GM18951 (cell line): Measurements from ENCODE around the gene ZMYND8.
"Not testable (repeated sequence)": the region's sequence is repeated elsewhere in the genome, so short reads cannot be mapped to it uniquely, and the experiment has no call there.

Experiments used
- POLR2A ChIP-seq: IDR thresholded peaks from 4 replicates; pipeline ENCODE4 v1.6.1; 2011; ENCODE audit warnings: mild to moderate bottlenecking; ENCODE audit not compliant: insufficient read length, insufficient read depth; ENCODE audit errors: extremely low read depth
- in situ Hi-C: fragments of 300-500 bp; cut with MboI; formaldehyde crosslinking; loops from one replicate; pipeline ENCODE4 v1.12.0; 2022; ENCODE audit warnings: low sequenced_read_pairs, mixed read lengths, inconsistent platforms; ENCODE audit not compliant: unreplicated experiment

The ZMYND8 gene

DNA sequence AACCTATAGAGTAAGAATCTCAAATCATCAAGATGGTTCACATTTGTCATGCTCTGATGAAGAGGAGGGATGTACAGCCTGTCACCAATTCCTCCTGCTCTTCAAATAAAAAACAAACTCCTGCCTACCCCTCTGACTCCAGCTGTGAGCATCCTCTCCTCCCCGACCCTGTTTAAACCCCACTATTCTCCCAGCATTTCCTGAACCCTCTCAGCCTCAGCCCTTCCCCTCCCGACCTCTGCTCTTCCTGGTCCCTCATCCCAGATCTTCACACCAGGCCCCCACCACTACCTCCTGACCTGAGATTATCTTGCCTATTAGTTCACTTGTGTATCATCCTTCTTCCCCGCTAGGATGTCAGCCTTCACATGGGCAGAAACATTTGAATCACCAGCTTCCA, 75.8 kb downstream of the ZMYND8 start:
- in situ Hi-C loops: no loop called here
- TF ChIP-seq POLR2A: no peak

DNA sequence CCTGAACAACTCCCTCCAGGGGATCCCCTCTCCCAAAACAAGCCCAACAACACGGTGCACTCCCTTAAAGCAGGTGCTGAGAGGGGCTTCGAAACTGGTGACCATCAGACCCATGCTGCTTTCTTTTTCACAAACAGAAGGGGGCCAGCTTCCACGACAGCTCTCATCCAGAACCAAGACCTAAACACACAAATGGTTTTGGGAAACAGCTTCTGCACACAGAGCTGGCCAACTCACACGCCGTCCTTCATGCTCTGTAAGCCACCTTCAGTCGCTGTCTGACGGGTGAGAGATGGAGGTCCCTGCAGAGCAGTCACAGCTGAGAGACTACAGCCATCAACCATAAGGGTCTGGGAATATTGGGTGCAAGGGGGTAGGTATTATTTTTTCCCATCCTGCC, 76.3 kb downstream of the ZMYND8 start:
- TF ChIP-seq POLR2A: no peak

DNA sequence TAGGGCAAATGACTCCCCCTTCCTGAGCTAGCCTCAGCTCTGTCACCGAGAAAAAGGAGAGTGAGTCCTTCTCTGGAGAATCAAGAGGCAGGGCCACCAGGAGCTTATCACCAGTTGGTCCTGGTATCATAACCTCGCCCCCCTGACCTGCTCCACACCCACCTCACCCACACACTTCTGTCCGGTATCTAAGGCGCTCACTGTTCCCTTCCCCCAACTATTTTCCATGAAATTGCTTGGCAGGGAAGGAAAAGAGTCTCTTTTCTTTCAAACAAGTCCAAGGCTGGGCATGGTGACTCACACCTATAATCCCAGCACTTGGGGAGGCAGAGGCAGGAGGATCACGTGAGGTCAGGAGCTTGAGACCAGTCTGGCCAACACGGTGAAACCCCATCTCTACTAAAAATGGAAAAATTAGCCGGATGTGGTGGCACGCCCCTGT, 77.6 kb downstream of the ZMYND8 start:
- TF ChIP-seq POLR2A: no peak
- in situ Hi-C loops: no loop called here

More for the DNA sequence above, 76.3 kb downstream of the ZMYND8 start:
- in situ Hi-C loops: no loop called here

DNA sequence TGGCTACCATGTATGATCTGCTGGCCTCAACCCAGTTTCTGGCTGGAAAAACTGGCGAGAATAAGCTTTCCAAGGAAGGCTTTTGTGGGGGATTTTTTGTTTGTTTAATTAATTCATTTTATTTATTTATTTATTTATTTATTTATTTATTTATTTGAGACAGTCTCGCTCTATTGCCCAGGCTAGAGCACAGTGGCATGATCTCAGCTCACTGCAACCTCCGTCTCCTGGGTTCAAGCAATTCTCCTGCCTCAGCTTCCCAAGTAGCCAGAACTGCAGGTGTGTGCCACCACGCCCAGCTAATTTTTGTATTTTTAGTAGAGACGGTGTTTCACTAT, 79.0 kb downstream of the ZMYND8 start:
- in situ Hi-C loops: not testable (repeated sequence)

DNA sequence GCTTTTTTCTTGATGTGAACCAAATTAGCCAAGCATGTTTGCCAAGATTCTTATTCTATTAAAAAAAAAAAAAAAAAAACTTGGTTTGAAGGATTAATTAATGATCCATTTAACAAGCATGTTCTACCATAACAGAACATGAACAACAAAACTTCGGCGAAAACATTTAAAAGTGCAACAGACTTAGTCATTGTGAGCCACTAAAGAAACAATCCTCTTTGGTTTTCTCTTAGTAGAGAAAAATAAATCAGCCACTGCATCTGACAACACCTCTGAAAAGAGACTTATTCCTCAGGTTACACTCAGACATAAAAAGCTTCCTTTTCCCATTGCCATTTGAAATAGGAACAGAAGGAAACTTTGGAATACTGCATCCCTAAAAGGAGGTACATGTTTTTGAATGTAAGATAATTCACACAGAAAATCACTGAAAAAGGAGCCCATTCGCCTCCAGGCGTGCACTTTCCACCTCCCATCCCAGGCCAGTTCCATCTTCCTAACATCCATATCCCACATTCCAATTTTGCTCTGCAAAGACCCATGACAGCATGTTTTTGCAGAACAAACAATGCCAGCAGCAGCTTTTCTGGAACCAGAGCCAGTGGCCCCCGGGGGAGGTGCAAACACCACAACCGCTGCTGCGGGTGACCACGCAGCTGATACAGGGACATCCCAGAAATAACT, 79.5 kb downstream of the ZMYND8 start:
- no peak for TF ChIP-seq POLR2A
- in situ Hi-C loops: no loop called here

DNA sequence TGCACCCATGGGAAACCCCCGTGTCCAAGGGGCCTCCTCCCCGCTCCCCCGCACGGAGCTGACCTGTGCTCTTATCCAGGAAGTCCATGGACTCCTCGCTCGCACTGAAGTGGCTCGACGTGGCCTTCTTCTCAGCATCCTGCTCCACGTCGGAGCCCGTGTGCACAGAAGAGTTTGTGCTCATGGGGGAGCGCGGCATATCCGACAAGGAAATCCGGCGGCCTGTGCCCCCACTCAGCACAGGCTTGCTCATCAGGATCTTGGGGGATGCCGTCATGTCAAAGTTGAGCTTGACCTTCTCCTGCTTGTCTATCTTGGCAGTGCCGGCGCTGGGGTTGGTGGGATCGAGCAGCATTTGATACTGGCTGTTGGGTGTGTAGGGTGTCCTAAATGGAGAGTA, 80.2 kb downstream of the ZMYND8 start:
- in situ Hi-C loops: no loop called here
- no peak for TF ChIP-seq POLR2A

DNA sequence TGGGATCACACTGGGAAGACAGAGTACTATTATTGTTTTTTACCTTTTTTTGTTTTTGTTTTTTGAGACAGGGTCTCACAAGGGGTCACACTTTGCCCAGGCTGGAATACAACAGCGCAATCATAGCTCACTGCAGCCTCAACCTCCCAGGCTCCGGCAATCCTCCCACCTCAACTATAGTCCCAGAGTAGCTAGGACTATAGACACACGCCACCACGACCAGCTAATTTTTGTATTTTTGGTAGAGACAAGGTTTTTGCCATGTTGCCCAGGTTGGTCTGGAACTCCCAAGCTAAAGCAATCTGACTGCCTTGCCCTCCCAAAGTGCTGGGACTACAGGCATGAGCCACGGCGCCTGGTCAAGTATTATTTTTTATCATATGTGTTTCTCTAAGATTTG, 81.0 kb downstream of the ZMYND8 start:
- in situ Hi-C loops: no loop called here
- no peak for TF ChIP-seq POLR2A

DNA sequence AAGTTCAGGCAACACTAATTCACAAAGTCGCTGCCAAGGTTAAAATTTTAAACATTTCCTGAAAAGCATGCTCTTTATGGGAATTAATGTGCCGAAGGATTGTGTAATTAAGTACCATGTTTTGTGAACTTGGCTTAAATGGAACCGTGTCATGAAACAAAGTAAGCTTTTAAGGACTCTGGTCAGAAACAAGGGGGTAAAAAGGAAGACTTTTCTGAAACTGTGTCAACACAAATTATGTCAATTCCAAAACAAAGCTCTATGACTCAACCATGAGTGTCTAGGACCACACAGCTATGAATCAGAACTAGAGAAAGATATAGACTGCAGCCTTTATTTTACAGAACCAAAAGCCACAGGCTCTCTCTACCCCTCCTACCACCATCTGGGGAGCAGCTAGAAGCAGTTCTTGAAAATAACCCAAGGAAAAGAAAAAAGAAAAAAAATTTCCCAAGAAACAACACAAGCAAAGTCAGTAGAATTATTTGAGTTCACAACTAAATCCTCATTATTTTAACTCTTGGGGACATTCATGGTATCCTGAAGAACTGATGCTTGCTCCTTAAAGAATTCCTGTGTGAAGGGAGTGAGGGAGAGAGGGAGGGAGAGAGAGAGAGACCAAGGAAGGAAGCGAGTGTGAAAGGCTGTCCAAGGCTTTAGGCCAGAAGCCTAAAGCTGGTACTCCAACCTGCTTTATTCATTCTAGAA, 81.9 kb downstream of the ZMYND8 start:
- in situ Hi-C loops: loop anchor here (25.0 kb wide), 1 partner anchor 363 kb away; no protein-coding TSS in a partner anchor
- no peak for TF ChIP-seq POLR2A

DNA sequence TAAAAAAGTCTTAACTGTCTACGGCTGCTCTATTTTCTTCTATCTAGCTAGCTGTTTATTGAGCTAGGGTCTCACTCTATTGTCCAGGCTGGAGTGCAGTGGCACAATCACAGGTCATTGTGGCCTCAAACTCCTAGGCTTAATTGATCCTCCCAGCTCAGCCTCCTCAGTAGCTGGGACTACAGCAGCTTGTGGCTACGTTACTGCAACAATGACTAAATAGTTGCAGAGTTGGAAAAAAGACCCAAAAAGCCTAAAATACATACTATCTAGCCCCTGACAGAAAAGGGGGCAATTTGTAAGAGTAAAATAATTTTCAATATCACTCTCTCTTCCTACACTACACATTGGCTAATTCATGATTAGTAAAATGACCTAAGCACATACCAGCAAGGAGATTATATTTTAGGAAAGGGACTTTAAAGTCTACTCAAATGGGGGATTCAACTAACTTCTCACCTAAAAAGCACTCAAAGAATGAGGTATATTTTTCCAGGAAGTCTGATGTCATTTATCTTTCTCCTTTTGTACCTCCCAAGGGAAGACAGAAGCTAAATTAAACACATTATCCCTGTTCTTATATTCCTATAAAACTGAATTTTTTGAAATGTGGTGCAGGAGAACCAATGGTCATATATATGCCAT, 82.8 kb downstream of the ZMYND8 start:
- TF ChIP-seq POLR2A: no peak
- in situ Hi-C loops: loop anchor here (25.0 kb wide), 1 partner anchor 364 kb away; no protein-coding TSS in a partner anchor

DNA sequence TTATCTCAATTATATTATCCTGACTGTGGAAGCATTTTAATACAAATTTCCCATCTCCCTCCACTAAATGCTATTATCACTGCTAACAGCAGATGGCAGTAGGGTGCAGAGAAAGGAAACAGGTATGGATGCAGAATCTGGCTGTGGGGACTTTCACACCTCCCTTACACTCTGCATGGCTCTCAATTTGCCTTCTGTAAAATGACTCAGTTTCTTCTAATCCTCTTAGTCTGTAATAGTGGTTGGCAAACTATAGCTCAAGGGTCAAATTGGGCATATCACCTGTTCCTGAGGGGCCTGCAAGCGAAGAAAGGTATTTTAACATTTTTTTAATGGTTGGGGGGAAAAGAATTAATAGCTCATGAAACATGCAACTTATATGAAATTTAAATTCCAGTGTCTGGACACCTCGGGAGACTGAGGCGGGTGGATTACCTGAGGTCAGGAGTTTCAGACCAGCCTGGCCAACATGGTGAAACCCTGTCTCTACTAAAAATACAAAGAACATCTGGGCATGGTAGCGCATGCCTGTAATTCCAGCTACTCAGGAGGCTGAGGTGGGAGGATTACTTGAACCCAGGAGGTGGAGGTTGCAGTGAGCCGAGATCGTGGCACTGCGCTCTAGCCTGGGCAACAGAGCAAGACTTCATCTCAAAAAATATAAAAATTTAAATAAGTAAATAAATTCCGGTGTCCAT, 83.5 kb downstream of the ZMYND8 start:
- no peak for TF ChIP-seq POLR2A
- in situ Hi-C loops: loop anchor here (25.0 kb wide), 1 partner anchor 364 kb away; no protein-coding TSS in a partner anchor

DNA sequence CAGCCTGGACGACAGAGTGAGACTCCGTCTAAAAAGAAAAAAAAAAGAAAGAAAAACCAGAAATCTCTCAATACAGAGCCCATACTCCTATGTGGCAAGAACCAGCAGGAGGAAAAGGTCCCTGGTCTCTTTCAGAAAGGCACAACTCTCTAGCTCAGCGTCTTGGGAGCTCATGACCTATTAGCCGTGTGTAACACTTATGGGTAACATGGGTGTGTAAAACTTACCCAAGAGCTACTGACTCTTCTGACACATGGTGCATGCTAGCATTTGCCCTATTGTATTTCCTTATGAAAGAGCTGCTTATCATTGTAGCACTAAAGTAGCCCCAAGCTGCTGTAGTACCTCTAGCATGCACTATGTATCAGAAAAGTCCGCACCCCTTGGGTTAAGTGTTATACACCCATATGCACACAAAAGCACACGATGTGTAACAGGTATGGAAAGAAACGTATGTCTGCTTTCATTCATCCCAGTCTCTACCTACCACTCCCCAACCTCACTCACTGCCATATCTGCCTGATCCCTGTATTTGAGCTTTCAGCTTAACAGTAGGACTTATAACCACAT, 85.4 kb downstream of the ZMYND8 start:
- no peak for TF ChIP-seq POLR2A
- in situ Hi-C loops: loop anchor here (25.0 kb wide), 1 partner anchor 366 kb away; no protein-coding TSS in a partner anchor

DNA sequence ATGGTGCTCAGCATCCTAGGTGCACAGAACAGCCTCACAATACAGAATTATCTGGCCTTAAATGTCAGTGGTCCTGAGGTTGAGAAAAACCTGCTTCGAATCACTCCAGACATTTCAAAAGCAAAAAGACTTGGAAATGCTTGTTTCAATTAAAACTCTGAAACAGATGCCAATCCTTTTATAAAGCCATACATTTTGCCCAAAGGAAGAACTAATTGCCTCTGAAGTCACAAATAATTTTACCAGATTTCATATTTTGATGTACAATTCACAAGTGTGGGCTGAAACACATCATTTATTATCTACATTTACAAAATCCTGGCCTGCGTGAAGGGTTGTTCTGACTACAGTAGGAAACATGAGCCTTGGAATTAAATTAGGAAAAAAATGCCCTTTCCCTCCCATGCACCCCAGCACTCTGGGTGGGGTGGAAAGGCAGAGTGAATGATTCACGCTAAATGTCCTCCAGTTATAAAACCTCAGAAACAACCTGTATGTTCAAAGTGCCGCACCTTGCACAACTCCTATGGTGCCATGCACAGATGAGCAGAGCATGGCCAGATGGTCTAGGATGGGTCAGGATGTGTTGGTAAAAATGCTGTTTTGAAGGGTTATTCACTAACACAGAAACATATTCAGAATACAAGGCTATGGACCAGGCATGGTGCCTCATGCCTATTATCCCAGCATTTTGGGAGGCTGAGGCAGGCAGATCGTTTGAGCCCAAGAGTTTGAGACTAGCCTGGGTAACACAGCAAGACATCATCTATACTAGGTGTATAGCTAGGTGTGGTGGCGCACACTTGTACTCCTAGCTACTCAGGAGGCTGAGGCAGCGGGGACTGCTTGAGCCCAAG, 87.0 kb downstream of the ZMYND8 start:
- in situ Hi-C loops: loop anchor here (25.0 kb wide), 1 partner anchor 368 kb away; no protein-coding TSS in a partner anchor

More for the DNA sequence above, 87.0 kb downstream of the ZMYND8 start:
- no peak for TF ChIP-seq POLR2A
